ENCODE measurements around the gene XPR1.

DNA sequence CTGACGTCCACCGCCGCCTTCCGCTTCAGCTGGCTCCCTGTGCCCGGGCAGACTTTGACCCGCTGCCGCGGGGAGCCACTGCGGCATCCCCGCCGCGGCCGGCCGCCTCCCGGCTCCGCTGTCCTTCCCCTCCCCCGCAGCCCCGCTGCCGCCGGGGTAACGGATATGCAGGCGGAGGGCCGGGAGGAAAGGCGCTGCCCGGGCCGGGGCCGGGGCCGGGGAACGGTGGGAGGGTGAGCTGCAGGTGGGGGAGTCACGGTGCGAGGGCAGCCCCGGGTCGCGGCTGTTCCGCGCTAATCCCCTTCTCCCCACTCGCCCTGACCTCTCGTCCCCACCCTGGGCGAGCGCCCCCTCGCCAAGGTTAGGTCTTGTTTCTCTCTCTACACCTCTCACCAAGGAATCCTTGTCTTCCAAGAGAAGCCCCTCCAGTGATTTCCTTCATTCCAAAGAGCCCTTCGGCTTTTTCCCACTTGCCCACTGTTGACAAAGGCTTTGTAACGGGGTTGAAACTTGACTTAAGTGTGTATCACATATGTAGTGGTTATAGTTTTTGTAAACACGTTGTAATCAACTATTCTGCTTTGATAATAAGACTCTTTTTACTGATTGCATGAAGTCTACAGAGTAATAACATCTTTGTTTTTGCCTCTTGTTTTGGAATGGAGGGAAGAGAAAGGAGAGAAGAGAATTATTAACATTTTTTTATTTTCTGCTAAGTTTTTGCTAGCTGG, 669 bp downstream of the XPR1 start:
- TF ChIP-seq, protein P1, sequence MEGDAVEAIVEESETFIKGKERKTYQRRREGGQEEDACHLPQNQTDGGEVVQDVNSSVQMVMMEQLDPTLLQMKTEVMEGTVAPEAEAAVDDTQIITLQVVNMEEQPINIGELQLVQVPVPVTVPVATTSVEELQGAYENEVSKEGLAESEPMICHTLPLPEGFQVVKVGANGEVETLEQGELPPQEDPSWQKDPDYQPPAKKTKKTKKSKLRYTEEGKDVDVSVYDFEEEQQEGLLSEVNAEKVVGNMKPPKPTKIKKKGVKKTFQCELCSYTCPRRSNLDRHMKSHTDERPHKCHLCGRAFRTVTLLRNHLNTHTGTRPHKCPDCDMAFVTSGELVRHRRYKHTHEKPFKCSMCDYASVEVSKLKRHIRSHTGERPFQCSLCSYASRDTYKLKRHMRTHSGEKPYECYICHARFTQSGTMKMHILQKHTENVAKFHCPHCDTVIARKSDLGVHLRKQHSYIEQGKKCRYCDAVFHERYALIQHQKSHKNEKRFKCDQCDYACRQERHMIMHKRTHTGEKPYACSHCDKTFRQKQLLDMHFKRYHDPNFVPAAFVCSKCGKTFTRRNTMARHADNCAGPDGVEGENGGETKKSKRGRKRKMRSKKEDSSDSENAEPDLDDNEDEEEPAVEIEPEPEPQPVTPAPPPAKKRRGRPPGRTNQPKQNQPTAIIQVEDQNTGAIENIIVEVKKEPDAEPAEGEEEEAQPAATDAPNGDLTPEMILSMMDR (IDR thresholded peaks at IDR 0.05): peak; percentile 64
- TF ChIP-seq, protein P2, sequence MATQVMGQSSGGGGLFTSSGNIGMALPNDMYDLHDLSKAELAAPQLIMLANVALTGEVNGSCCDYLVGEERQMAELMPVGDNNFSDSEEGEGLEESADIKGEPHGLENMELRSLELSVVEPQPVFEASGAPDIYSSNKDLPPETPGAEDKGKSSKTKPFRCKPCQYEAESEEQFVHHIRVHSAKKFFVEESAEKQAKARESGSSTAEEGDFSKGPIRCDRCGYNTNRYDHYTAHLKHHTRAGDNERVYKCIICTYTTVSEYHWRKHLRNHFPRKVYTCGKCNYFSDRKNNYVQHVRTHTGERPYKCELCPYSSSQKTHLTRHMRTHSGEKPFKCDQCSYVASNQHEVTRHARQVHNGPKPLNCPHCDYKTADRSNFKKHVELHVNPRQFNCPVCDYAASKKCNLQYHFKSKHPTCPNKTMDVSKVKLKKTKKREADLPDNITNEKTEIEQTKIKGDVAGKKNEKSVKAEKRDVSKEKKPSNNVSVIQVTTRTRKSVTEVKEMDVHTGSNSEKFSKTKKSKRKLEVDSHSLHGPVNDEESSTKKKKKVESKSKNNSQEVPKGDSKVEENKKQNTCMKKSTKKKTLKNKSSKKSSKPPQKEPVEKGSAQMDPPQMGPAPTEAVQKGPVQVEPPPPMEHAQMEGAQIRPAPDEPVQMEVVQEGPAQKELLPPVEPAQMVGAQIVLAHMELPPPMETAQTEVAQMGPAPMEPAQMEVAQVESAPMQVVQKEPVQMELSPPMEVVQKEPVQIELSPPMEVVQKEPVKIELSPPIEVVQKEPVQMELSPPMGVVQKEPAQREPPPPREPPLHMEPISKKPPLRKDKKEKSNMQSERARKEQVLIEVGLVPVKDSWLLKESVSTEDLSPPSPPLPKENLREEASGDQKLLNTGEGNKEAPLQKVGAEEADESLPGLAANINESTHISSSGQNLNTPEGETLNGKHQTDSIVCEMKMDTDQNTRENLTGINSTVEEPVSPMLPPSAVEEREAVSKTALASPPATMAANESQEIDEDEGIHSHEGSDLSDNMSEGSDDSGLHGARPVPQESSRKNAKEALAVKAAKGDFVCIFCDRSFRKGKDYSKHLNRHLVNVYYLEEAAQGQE (IDR thresholded peaks at IDR 0.05; ENCODE audit: insufficient read depth in 1 of 2, low read depth in 2 of 2, low read length in 1 of 2): no peak
- no peak for TF ChIP-seq POLR2AphosphoS5 (IDR thresholded peaks at IDR 0.05; ENCODE audit: low read depth, low read length)
